Tibial nerve (tissue), 4 donors: ENCODE data around the gene MRPL50. TPM values are rescaled to one million over a fixed set of nuclear protein-coding genes. Genes with fewer than 3 reads are reported as not detected.
A peak's percentile ranks its signal among the peaks of the same experiment; 100 is the strongest.

Experiments used
- DNase-seq, 2 donors: peaks; one replicate each; pipeline ENCODE4 v3.0.0-alpha.2; 2019; ENCODE audit warnings: low spot score in 2 of 2
- H3K27ac ChIP-seq, 4 donors: fragments of 200-600 bp; sonication (generic) in 3 of 4; one replicate each; pipeline ENCODE4 v1.5.1; 2017 to 2019; ENCODE audit warnings: mild to moderate bottlenecking in 1 of 4
- H3K27me3 ChIP-seq, 2 donors: fragments of 200-600 bp; sonication (generic) in 1 of 2; one replicate each; pipeline versions ENCODE4 v1.5.1 to v1.6.0; 2017 to 2019
- H3K36me3 ChIP-seq, 3 donors: fragments of 200-600 bp; sonication (generic); one replicate each; pipeline ENCODE4 v1.5.1; 2018 to 2019
- H3K4me1 ChIP-seq, 4 donors: fragments of 200-600 bp; sonication (generic) in 3 of 4; one replicate each; pipeline ENCODE4 v1.5.1; 2017 to 2019
- H3K4me3 ChIP-seq, 4 donors: fragments of 200-600 bp; sonication (generic) in 3 of 4; one replicate each; pipeline ENCODE4 v1.5.1; 2017 to 2019; ENCODE audit warnings: mild to moderate bottlenecking in 1 of 4, moderate library complexity in 1 of 4
- H3K9me3 ChIP-seq, 4 donors: fragments of 200-600 bp; sonication (generic) in 3 of 4; one replicate each; pipeline ENCODE4 v1.5.1; 2017 to 2019
- CTCF ChIP-seq, 5 experiments: fragments of 200-600 bp in 3 of 5; fragments of 450-650 bp in 2 of 5; sonication (generic) in 3 of 5; IDR thresholded peaks; one replicate each; pipeline ENCODE4 v1.5.1; 2016 to 2019; ENCODE audit warnings: antibody characterized with exemption in 5 of 5, mild to moderate bottlenecking in 3 of 5, moderate library complexity in 2 of 5
- EP300 ChIP-seq, 2 donors: sonication (generic); formaldehyde crosslinking; IDR thresholded peaks; one replicate each; pipeline ENCODE4 v1.6.1; 2017; ENCODE audit warnings: antibody characterized with exemption in 2 of 2, mild to moderate bottlenecking in 1 of 2
- POLR2A ChIP-seq, 2 donors: fragments of 450-650 bp; IDR thresholded peaks; one replicate each; pipeline ENCODE4 v1.6.1; 2017; ENCODE audit warnings: antibody characterized with exemption in 2 of 2, mild to moderate bottlenecking in 2 of 2, moderate library complexity in 2 of 2
- WGBS, 2 donors: methylation state at CpG; one replicate each; pipeline ENCODE4 v1.1.5; 2018; 5-methylcytosine and 5-hydroxymethylcytosine counted together
- total RNA-seq, 4 donors: library from RNA; depleted of rRNA; stranded (reverse); fragments of >200 nt; gene quantifications; one replicate each; pipeline ENCODE4 v1.1.0, GENCODE V29; 2016

MRPL50 gene
- total RNA-seq, 4 donors from 2014 or later, result 6.3 to 10.9 (median 8.5) TPM

GRCh38 chr9:101399643-101399970, 1.2 kb upstream of the MRPL50 start:
- peaks cover 3 to 46% (median 25%) of the 10 kb centered on the region in 3 donors for H3K36me3 ChIP-seq
- H3K4me1 ChIP-seq, result peaks cover 0 to 46% (median 18%) of the 10 kb centered on the region in 4 donors
- peaks cover 0 to 31% (median under 1%) of the 10 kb centered on the region in 4 donors for H3K9me3 ChIP-seq
- WGBS, 2 donors, result 5 to 14% methylated on average over 2 of the region's 2 CpGs
- peak overlapping the region; percentile 63 to 78 (median 70) for H3K4me3 ChIP-seq
- TF ChIP-seq POLR2A (IDR thresholded peaks at IDR 0.05), result no peak
- TF ChIP-seq EP300 (IDR thresholded peaks at IDR 0.05), result no peak
- TF ChIP-seq CTCF (IDR thresholded peaks at IDR 0.05), result no peak
- DNase-seq, result no peak
- H3K27me3 ChIP-seq, result no peaks in the 10 kb centered on the region
- H3K27ac ChIP-seq, result peak overlapping the region in 3 of 4 donors; percentile 90 to 96 (median 93)

DNA sequence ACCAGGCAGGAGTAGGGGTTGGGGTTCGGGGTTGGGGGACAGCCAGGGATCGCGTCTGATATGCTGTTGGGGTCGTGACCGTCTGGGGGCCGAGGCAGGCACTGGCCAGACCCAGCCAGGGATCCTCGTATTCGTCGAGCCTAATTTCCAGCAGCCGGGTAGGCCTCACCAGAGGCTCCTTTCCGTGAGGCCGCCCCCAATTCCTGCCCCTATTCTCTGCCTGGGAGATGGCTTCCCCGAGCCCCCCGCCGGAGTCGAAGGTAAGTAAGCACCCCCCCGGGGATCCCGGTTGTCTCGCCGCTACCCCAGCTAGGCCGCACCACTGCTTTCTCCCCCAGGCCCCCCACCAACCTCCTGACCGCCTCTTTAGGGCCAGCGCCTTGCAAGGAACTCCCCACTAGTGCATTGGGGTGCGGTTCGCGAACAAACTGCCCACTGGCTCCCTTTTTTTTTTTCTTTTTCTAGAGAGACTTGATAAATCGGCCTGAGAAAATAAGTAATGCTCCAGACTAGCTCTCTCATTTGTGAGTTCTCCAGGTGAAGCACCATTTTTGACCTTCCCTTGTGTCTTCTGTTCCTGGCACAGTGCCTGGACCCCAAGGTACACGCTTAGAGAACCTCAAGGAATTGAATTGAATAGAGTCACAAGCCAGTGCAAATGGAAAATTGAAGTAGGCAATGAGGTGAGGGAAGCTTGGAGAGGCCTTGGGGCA, 668 bp upstream of the MRPL50 start:
- H3K36me3 ChIP-seq, result peaks cover 3 to 46% (median 20%) of the 10 kb centered on the region in 3 donors
- peaks cover 0 to 29% (median 0%) of the 10 kb centered on the region in 4 donors for H3K9me3 ChIP-seq
- no peak for TF ChIP-seq POLR2A (IDR thresholded peaks at IDR 0.05)
- TF ChIP-seq EP300 (IDR thresholded peaks at IDR 0.05), result no peak
- no peak for TF ChIP-seq CTCF (IDR thresholded peaks at IDR 0.05)
- peak overlapping the region; percentile 63 to 78 (median 70) for H3K4me3 ChIP-seq
- peak; percentile 15 to 16 for DNase-seq
- H3K27ac ChIP-seq, result peak overlapping the region; percentile 75 to 96 (median 92)
- H3K4me1 ChIP-seq, result peaks cover 0 to 46% (median 18%) of the 10 kb centered on the region in 4 donors
- no peaks in the 10 kb centered on the region for H3K27me3 ChIP-seq
- WGBS, 2 donors, result 0 to 3% methylated on average over 15 to 25 of the region's 28 CpGs

GRCh38 chr9:101397746-101398067, 711 bp downstream of the MRPL50 start:
- no peak for DNase-seq
- TF ChIP-seq EP300 (IDR thresholded peaks at IDR 0.05), result no peak
- TF ChIP-seq CTCF (IDR thresholded peaks at IDR 0.05), result no peak
- no peak for TF ChIP-seq POLR2A (IDR thresholded peaks at IDR 0.05)
- Histone ChIP-seq H3K27ac (peak overlapping the region; percentile 75 to 96 (median 90)), H3K36me3 (peaks cover 0 to 34% (median 8%) of the 10 kb centered on the region in 3 donors), H3K27me3 (no peaks in the 10 kb centered on the region), H3K4me1 (peaks cover 0 to 46% (median 18%) of the 10 kb centered on the region in 4 donors), H3K4me3 (peak overlapping the region; percentile 39 to 77 (median 63)), H3K9me3 (peaks cover 0 to 25% (median 0%) of the 10 kb centered on the region in 4 donors)
- WGBS, 2 donors, result 4 to 8% methylated on average over 4 of the region's 4 CpGs

GRCh38 chr9:101394687-101395086, 3.7 kb downstream of the MRPL50 start:
- H3K9me3 ChIP-seq, result peaks cover 0 to 17% (median 0%) of the 10 kb centered on the region in 4 donors
- 95 to 97% methylated on average over 1 of the region's 1 CpG for WGBS, 2 donors
- H3K27me3 ChIP-seq, result no peaks in the 10 kb centered on the region
- TF ChIP-seq EP300 (IDR thresholded peaks at IDR 0.05) (no peak), CTCF (IDR thresholded peaks at IDR 0.05) (no peak)
- peaks cover 0 to 20% (median 0%) of the 10 kb centered on the region in 3 donors for H3K36me3 ChIP-seq
- no peak overlapping the region for H3K4me3 ChIP-seq
- no peak for DNase-seq
- peaks cover 0 to 20% (median 10%) of the 10 kb centered on the region in 4 donors for H3K4me1 ChIP-seq
- H3K27ac ChIP-seq, result no peak overlapping the region

DNA sequence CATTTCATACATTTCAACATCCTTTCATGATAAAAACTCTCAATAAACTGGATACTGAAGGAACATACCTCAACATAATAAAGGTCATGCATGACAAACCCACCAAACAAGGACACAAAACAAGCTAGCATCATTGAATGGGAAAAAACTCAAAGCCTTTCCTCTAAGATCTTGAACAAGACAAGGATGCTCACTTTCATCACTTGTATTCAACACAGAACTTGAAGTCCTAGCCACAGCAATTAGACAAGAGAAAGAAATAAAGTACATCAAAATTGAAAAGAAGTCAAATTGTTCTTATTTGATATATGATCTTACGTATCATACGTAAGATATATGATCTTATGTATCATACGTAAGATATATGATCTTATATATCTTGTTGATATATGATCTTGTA, 5.3 kb downstream of the MRPL50 start:
- Histone ChIP-seq H3K27me3 (no peaks in the 10 kb centered on the region), H3K36me3 (peaks cover 0 to 35% (median 0%) of the 10 kb centered on the region in 3 donors), H3K4me1 (peaks cover 0 to 17% (median 7%) of the 10 kb centered on the region in 4 donors), H3K9me3 (peaks cover 0 to 17% (median 0%) of the 10 kb centered on the region in 4 donors), H3K27ac (no peak overlapping the region), H3K4me3 (no peak overlapping the region)
- 99 to 100% methylated on average over 3 of the region's 3 CpGs for WGBS, 2 donors
- no peak for DNase-seq
- TF ChIP-seq POLR2A (IDR thresholded peaks at IDR 0.05) (no peak), EP300 (IDR thresholded peaks at IDR 0.05) (no peak), CTCF (IDR thresholded peaks at IDR 0.05) (no peak)
